HG02840 (cell line): ENCODE data around the gene MB21D2.
"Not testable (repeated sequence)": the region's sequence is repeated elsewhere in the genome, so short reads cannot be mapped to it uniquely, and the experiment has no call there.

Experiments
- ATAC-seq: cut with Tn5 transposase; IDR thresholded peaks from one replicate; pipeline ENCODE4 v1.9.1; 2021; ENCODE audit warnings: mild to moderate bottlenecking, moderate library complexity, moderate number of reproducible peaks; ENCODE audit not compliant: unreplicated experiment, low FRiP score

Gene MB21D2

DNA sequence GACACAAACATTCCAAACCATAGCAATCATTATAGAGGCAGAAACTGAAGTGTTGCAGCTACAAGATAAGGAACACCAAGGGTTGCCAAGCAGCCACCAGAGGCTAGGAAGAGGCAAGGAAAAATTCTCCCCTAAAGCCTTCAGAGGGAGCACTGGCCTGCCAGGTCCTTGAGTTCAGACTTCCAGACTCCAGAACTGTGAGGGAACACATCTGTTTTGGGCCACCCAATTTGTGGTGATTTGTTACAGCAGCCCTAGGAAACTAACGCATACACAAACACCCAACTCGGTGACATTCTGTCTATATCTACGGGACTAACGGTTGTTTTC is 54.6 kb downstream of the MB21D2 start:
- no peak for ATAC-seq

- ATAC-seq = no peak
Observed at GRCh38 chr3:192862408-192863090, 55.1 kb downstream of the MB21D2 start.

DNA sequence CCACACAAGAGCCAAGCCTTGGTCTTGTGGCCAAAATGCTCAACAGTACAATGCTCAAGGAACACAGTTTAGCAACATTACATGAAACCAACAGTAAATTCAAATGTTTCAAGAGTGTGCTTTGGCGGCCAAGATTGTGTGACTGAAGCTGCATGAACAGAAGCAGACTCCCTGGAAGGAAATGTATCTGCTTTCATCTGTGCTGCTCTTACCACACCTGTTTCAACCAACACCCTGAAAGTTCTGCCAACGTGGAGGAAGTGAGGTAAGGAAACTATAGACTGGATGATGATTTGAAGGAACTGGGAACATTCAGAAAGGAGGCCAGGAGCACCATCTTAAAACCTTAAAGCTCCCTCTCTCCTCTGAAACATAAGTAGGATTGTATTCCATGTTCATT is 55.7 kb downstream of the MB21D2 start:
- no peak for ATAC-seq

- ATAC-seq = no peak
Observed at GRCh38 chr3:192860454-192860853, 57.2 kb downstream of the MB21D2 start.

GRCh38 chr3:192858849-192859585 is 58.6 kb downstream of the MB21D2 start:
- ATAC-seq = no peak

DNA sequence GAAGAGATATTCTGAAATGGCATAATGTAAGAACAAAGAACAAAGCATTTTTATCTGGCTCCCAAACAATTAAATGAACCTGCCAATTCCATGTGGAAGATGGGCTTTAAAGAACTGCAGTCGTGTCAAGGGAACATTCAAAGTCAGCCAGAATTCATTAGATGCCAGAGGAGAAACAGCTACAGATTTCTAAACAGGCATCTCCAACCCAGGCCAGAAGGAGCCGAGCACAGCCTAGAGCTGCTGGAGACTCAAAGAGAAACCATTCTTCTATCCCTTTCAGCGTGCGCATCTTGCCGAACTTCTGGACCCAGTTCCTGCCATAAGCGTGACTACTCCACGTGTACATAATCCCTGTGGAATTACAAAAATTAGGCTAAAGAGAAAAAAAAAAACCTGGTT is 60.4 kb downstream of the MB21D2 start:
- ATAC-seq = no peak

GRCh38 chr3:192855434-192855833 is 62.2 kb downstream of the MB21D2 start:
- no peak for ATAC-seq

GRCh38 chr3:192851821-192852372 is 65.8 kb downstream of the MB21D2 start:
- no peak for ATAC-seq

GRCh38 chr3:192850451-192850981 is 67.1 kb downstream of the MB21D2 start:
- peak; percentile 61 for ATAC-seq

GRCh38 chr3:192849821-192850220 is 67.8 kb downstream of the MB21D2 start:
- not testable (repeated sequence) for ATAC-seq

GRCh38 chr3:192848371-192849233 is 69.1 kb downstream of the MB21D2 start:
- ATAC-seq = no peak

GRCh38 chr3:192847941-192848340 is 69.7 kb downstream of the MB21D2 start:
- ATAC-seq = no peak

DNA sequence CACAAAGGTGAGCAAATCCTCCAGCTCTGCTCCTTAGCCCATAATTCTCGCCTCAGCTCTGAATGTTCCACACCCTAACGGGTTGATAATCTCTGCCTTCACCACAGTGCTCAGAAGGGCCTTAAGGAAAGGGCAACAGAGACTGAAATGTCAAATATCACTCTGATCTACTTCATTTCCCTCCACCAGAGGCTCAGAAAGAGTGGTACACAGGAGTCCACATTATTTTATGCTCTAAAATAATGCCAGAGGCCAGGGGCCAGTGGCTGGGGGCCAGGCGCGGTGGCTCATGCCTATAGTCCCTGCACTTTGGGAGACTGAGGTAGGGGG is 72.2 kb downstream of the MB21D2 start:
- no peak for ATAC-seq

- no peak for ATAC-seq
Observed at GRCh38 chr3:192844836-192845525, 72.7 kb downstream of the MB21D2 start.

GRCh38 chr3:192844486-192844765 is 73.2 kb downstream of the MB21D2 start:
- ATAC-seq = no peak

DNA sequence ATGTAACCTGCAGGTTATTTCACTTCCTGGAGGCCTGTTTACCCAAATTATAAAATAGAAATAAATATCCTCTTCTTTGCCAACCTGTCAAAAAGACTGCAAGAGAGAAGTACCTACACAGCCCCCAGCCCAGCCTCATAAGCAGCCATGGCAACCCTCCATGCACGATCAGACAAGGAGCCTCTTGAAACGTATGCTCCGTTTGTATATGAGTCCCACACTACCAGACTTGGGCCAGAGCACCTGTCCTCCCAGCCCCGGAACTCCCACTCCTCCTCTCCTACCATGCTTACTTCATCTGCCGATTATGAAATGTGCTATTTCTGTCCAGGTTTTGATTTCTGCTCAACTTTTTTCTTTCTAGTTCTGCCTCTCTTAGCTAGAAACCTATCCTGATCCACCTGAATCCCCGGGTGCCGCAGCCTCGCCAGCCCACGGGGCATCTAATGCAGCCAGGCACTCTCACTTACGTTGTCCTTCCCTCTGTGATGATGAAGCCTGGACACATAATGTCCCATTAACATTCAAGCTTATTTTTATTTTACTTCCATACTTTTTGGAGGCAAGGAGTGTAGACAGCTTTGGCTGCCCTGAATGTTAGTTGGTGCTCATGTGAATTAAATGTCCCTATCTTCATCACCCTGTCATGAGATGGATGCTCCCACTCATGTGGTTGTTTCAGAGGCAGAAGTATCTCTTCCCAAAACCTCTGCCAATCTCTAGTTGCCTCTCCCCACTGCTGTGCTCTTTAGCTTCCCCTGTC is 73.8 kb downstream of the MB21D2 start:
- ATAC-seq = no peak

DNA sequence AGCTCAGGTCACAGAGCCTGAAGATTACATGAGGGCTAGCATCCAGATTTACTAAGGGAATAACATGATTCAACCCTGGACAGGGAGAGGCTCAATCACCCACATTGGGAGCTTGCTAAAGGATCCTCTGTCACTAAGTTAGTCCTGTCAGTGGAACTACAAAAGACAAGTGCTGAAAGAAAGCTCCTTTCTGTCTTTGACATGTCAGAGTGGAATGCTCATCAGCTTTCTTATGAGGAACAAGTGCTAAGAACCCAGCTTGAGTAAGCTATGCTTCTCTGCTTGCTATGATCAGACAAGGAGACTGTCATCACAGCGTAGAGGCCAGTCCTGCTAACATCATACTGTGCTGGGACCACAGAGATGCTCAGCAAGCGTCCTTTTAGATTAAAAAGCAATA is 74.5 kb downstream of the MB21D2 start:
- ATAC-seq = no peak

GRCh38 chr3:192842711-192843110 is 74.9 kb downstream of the MB21D2 start:
- no peak for ATAC-seq

DNA sequence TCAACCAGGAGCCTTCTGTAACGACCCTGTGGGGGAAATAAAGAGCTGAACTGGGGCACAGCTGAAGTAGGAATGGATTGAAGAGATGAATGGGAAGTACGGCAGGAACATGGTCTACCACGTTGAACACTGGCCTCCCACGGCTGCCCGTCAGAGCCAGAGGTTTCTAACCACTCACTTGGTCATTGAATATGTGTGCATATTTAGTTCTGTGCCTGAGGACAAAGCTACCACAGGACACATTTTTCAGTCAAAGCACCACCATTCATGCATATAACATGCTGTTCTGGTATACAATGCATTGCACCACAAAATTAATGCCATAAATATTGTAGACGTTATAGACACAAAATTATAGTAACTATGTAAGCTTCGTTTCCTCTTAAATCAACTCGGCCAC is 75.5 kb downstream of the MB21D2 start:
- ATAC-seq = no peak

DNA sequence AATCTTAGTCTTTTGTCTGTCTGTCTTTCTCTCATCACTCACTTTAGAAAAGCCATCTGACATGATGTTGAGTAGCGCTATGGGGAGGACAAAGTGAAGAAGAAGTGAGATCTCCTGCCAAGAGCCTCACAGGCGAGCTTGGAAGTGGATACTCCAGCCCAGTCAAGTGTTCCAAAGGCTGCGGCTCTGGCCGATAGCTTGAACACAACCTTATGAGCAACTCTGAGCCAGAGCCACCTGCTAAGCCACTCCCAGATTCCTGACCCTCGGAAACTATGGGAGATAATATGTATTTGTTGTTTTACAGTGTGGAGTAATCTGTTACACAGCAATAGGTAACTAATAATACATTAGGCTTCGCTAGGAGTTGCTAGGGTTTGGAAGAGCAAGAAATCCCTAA is 76.2 kb downstream of the MB21D2 start:
- no peak for ATAC-seq
